PC-9 (cell line): ENCODE data around the gene GLYATL1.

Experiments
- CTCF ChIP-seq: fragments of 200-600 bp; sonication (generic); conservative IDR thresholded peaks from 2 replicates; pipeline ENCODE4 v1.6.1; 2017; ENCODE audit warnings: mixed run types, antibody characterized with exemption, mild to moderate bottlenecking, moderate library complexity
- EZH2 ChIP-seq: fragments of 200-600 bp; sonication (generic); IDR thresholded peaks from 2 replicates; pipeline ENCODE4 v1.8.0; 2017; ENCODE audit warnings: antibody characterized with exemption, low read depth

DNA sequence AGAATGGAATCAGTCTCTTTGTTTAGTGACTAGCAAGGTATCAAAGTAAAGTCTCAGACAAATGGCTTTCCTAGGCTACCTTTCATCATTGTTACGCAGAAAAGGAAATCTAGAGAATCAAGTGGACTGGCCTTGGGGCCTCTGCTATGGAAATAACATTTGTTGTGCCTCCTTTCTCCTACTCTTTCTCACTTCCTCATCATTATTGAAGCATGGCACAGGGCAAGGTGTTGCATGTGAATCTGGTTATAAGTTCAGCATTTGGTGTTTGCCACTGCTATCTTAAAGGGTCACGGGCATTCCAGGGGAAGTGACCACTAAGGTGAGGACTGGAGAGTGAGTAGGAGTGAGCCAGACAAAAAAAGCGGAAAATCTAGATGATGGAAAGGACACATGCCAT, 54.9 kb downstream of the GLYATL1 start:
- TF ChIP-seq CTCF (no peak), EZH2 (no peak)
